Fibroblast of villous mesenchyme (primary cell): ENCODE data around the gene CPZ. TPM values are rescaled to one million over a fixed set of nuclear protein-coding genes. Genes with fewer than 3 reads are reported as not detected.

Source experiments
- DNase-seq: peaks from one replicate; pipeline ENCODE4 v3.0.0-alpha.2; 2010; ENCODE audit warnings: low read depth
- H3K4me3 ChIP-seq: 2 replicates; pipeline ENCODE4 v1.5.1; 2011; ENCODE audit warnings: low read depth, mild to moderate bottlenecking, low read length
- CTCF ChIP-seq: IDR thresholded peaks from 2 replicates; pipeline ENCODE4 v1.5.1; 2012; ENCODE audit warnings: low read depth, mild to moderate bottlenecking, low read length; ENCODE audit not compliant: insufficient read depth
- total RNA-seq: library from RNA; depleted of rRNA; stranded (reverse); fragments of >200 nt; gene quantifications from 2 replicates; pipeline ENCODE4 v1.2.3, GENCODE V29; 2012

CPZ gene
- total RNA-seq, 1 donor: 19.0 TPM

- no peak for TF ChIP-seq CTCF
- no peak overlapping the region for H3K4me3 ChIP-seq
- no peak for DNase-seq
Observed at GRCh38 chr4:8603931-8604330, 11.4 kb downstream of the CPZ start.

- no peak for TF ChIP-seq CTCF
- no peak overlapping the region for H3K4me3 ChIP-seq
- no peak for DNase-seq
Observed at GRCh38 chr4:8605289-8605688, 12.7 kb downstream of the CPZ start.

- no peak for TF ChIP-seq CTCF
- no peak overlapping the region for H3K4me3 ChIP-seq
- DNase-seq: no peak
Observed at GRCh38 chr4:8606476-8606875, 13.9 kb downstream of the CPZ start.

- no peak overlapping the region for H3K4me3 ChIP-seq
- DNase-seq: no peak
- no peak for TF ChIP-seq CTCF
Observed at GRCh38 chr4:8606966-8607365, 14.4 kb downstream of the CPZ start.

- no peak for DNase-seq
- no peak overlapping the region for H3K4me3 ChIP-seq
- TF ChIP-seq CTCF: peak; percentile 79
Observed at GRCh38 chr4:8607603-8608481, 15.3 kb downstream of the CPZ start.

- no peak overlapping the region for H3K4me3 ChIP-seq
- no peak for TF ChIP-seq CTCF
- no peak for DNase-seq
Observed at GRCh38 chr4:8608714-8609391, 16.3 kb downstream of the CPZ start.
